GM21529 (cell line): ENCODE measurements around the gene ZNF362.
A peak's percentile ranks its signal among the peaks of the same experiment; 100 is the strongest.
"Not testable (repeated sequence)": the region's sequence is repeated elsewhere in the genome, so short reads cannot be mapped to it uniquely, and the experiment has no call there.

ENCODE experiments used
- ATAC-seq: cut with Tn5 transposase; IDR thresholded peaks from one replicate; pipeline ENCODE4 v1.9.1; 2021; ENCODE audit not compliant: unreplicated experiment

ZNF362 gene

DNA sequence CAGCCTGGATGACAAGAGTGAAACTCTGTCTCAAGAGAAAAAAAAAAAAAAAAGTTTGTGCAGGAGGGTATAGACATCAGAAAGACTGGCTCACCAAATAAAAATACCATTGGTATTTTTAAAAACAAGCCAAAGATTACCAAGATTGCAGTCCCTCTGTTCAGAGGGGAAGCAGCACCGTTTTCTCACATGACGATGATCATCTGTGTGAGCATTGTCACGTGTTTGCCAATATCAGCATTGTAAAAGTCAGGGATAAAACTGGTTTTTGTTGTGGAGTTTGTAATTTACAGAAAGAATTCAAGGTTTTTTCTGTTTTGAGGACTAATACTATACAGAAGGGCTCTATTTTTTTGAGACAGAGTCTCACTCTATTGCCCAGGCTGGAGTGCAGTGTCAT, 26.5 kb downstream of the ZNF362 start:
- no peak for ATAC-seq

- no peak for ATAC-seq
Measured at GRCh38 chr1:33284049-33284448, 27.8 kb downstream of the ZNF362 start.

GRCh38 chr1:33286451-33287185, 30.3 kb downstream of the ZNF362 start:
- ATAC-seq, result no peak

DNA sequence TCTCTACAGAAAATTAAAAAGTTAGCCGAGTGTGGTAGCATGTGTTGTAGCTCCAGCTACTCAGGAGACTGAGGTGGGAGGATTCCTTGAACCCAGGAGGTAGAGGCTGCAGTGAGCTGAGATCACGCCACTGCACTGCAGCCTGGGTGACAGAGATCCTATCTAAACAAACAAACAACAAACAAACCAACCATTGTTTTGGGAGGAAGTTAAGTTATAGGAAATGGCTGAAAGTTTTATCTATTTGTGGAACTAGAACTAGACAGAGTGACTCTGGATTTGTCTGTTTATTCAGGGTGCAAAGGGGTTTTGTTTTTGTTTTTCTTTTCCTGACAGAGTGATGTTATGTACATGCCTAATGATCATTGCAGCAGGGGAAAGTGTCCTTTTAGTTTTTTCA, 31.0 kb downstream of the ZNF362 start:
- ATAC-seq, result no peak

- no peak for ATAC-seq
Measured at GRCh38 chr1:33288976-33289857, 32.9 kb downstream of the ZNF362 start.

DNA sequence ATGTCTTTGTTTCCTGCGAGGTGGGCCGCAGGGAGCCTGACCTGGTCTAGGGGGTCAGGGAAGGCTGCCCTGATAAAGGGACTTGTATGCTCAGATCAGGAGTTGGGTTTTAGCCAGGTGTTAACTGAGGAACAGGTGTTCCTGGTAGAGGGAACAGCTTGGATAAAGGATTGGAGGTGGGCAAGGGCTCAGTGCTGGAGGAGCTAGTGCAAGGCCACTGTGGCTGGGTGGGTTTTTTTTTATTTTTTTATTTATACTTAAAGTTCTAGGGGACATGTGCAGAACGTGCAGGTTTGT, 33.5 kb downstream of the ZNF362 start:
- no peak for ATAC-seq

- ATAC-seq, result not testable (repeated sequence)
Measured at GRCh38 chr1:33290615-33291014, 34.3 kb downstream of the ZNF362 start.

- ATAC-seq, result no peak
Measured at GRCh38 chr1:33292726-33293340, 36.5 kb downstream of the ZNF362 start.

- no peak for ATAC-seq
Measured at GRCh38 chr1:33294071-33295010, 38.0 kb downstream of the ZNF362 start.

- ATAC-seq, result no peak
Measured at GRCh38 chr1:33295023-33295422, 38.7 kb downstream of the ZNF362 start.

GRCh38 chr1:33295450-33296081, 39.3 kb downstream of the ZNF362 start:
- peak; percentile 79 for ATAC-seq

GRCh38 chr1:33296082-33296458, 39.8 kb downstream of the ZNF362 start:
- no peak for ATAC-seq

DNA sequence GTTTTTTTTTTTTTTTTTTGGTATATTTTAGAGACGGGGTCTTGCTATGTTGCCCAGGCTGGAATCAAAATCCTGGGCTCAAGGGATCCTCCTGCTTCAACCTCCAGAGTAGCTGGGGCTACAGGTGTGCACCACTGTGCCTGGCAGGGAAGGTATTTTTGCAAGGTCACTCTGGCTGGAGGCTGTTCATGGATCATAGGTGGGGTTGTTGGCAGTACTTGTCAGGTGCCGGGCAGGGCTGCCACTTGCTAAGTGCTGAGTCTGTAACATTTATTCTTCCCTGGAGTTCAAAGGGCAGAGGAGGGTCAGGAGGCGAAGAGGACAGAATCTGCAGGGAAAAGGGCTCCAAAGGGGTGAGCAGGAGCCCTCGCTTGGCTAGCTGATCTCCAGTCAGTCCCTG, 40.5 kb downstream of the ZNF362 start:
- ATAC-seq, result no peak

GRCh38 chr1:33297911-33298622, 41.8 kb downstream of the ZNF362 start:
- ATAC-seq, result no peak

DNA sequence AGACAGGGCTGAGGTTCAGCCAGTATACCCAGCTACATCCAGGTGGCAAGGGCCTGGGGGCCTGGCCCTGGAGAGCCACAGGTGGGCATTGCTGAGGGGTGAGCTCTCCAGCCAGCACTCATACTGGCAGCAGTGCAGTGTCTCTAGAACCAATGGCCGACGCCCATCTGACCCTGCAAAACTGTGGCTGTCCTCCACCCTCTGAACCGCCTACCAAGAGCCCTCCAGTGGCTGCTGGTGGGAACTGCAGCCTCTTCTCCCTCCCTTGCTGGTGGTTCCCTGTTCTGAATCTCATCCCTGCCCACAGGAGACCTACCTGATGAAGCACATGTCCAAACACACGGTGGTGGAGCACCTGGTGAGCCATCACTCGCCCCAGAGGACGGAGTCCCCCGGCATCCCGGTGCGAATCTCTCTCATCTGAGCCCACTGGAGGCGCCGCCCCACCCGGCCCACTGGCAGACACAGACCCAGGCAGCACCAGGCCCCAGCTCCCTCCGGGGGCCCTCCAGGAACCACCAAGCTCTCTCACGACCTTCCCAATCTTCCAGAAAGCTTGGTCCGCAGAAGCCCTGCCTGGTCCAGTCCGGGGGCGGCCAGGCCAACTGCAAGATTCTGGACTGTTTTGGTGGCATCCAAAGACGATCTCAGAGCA, 42.5 kb downstream of the ZNF362 start:
- no peak for ATAC-seq

DNA sequence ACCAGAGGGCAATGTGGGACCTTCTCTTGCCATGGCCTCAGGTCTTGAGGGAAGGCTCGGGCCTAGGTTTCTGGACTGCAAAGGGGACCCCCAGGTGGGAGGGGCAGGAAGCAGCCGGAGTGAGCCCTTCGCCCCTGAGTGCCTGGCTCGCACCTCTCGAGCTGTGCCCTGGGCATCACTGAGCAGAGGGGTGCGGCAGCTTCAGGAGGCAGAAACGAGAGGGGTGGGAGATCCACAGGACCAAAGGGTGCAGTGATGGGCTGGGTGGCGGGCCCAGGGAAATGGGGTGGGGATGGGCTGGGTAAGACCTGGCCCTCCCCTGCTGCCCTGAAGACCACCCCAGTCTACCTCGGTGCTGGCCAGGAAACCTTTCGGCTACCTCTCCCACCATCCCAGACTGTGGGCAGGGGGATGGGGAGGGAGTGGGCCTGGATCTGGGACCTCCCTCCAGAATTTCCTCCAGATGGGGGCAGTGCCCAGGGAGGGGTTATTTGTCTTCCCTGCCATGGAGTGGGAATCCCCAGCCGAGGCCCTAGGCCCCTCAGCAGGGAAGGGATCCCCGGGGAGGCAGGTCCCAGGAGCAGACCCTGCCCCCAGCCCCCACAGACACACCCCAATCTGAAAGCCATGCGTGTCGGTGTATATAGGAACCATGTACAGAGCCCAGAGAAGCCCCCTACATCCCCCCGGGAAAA, 43.3 kb downstream of the ZNF362 start:
- ATAC-seq, result no peak

DNA sequence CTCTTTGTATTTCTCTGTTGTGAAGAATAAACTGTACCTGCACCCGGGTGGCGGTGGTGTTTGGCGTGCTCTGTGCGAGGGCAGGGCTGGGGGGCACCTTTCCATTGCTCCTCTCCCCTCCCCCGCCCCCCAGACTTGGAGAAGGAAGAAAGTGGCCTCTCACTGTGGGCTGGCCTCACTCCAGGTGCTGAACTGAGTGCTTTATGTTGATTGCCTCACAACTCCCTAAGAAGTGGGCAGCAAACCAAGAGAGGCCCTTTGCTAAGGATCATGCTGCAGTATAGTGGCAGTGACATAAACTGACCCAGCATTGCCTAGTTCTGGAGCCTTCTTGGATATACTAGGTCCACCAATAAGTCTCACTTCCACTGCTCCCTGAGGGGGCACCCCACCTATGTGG, 44.4 kb downstream of the ZNF362 start:
- ATAC-seq, result no peak

DNA sequence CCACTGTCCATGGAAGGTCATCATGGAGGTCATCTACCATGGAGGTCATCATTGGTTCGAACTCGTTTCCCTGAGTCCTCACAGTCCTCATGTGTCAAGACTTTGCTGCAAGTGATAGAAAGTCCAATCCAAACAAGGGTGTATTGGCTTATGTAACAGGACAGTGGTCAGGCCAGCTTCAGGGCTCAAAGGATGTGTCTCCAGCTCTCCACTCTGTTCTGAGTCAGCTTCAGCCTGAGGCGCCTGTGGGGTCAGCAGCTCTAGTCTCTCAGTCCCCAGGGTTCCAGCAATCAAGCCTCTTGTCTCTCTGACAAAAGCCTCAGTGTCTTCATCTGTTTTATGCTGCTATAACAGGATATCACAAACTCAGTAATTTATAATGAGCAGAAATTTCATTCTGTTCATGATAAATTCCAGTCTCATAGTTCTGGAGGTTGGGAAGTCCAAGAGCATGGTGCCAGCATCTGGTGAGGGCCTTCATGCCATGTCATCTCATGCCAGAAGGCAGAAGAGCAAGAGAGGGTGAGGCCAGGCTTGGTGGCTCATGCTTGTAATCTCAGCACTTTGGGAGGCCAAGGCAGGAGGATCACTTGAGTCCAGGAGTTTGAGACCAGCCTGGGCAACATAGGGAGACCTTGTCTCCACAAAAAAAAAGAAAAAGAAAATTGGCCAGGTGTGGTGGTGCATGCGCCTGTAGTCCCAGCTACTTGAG, 45.1 kb downstream of the ZNF362 start:
- no peak for ATAC-seq
